Heart left ventricle (tissue), 16 donors: Measurements from ENCODE around the gene TTI1. TPM values are rescaled to one million over a fixed set of nuclear protein-coding genes. Genes with fewer than 3 reads are reported as not detected.

Experiments used
- ATAC-seq, 4 donors: fragments of 200-7000 bp; cut with Tn5 transposase; one replicate each; pipeline ENCODE4 v1.9.1; 2020 to 2022; ENCODE audit warnings: moderate library complexity in 4 of 4, mild to moderate bottlenecking in 3 of 4, moderate number of reproducible peaks in 1 of 4
- DNase-seq, 5 donors: peaks; one replicate each; pipeline ENCODE4 v3.0.0-alpha.2; 2020
- H3K27ac ChIP-seq, 12 donors: fragments of 200-600 bp; sonication (generic) in 4 of 12; one replicate each; pipeline versions ENCODE4 v1.5.0 to v1.8.0; 2016 to 2022; ENCODE audit warnings: mild to moderate bottlenecking in 2 of 12
- H3K27me3 ChIP-seq, 9 donors: fragments of 200-600 bp; sonication (generic) in 2 of 9; one replicate each; pipeline versions ENCODE4 v1.5.1 to v1.8.0; 2016 to 2022; ENCODE audit warnings: mild to moderate bottlenecking in 3 of 9
- H3K36me3 ChIP-seq, 9 donors: fragments of 200-600 bp; sonication (generic) in 2 of 9; one replicate each; pipeline versions ENCODE4 v1.5.0 to v1.8.0; 2018 to 2022; ENCODE audit warnings: mild to moderate bottlenecking in 2 of 9
- H3K4me1 ChIP-seq, 12 donors: fragments of 200-600 bp; sonication (generic) in 4 of 12; one replicate each; pipeline versions ENCODE4 v1.5.0 to v1.8.0; 2016 to 2022; ENCODE audit warnings: mild to moderate bottlenecking in 3 of 12
- H3K4me3 ChIP-seq, 12 donors: fragments of 200-600 bp; sonication (generic) in 4 of 12; one replicate each; pipeline versions ENCODE4 v1.5.0 to v1.8.0; 2017 to 2022; ENCODE audit warnings: mild to moderate bottlenecking in 9 of 12, moderate library complexity in 4 of 12
- H3K9me3 ChIP-seq, 12 donors: fragments of 200-600 bp; sonication (generic) in 4 of 12; one replicate each; pipeline versions ENCODE4 v1.5.0 to v1.8.0; 2016 to 2022; ENCODE audit warnings: mild to moderate bottlenecking in 1 of 12
- CTCF ChIP-seq, 12 donors: fragments of 200-600 bp; sonication (generic) in 4 of 12; IDR thresholded peaks; one replicate each; pipeline versions ENCODE4 v1.5.0 to v1.8.0; 2018 to 2022; ENCODE audit warnings: antibody characterized with exemption in 12 of 12, mild to moderate bottlenecking in 5 of 12
- POLR2A ChIP-seq, 2 donors: fragments of 450-650 bp; IDR thresholded peaks; one replicate each; pipeline ENCODE4 v1.6.1; 2017; ENCODE audit warnings: antibody characterized with exemption in 2 of 2, mild to moderate bottlenecking in 2 of 2, moderate library complexity in 2 of 2
- WGBS, 4 donors: extraction: QIAGEN DNeasy Blood & Tissue Kit in 2 of 4; methylation state at CpG; one replicate each; pipeline versions ENCODE4 v1.1.5 to v1.1.7; 2013 to 2018; 5-methylcytosine and 5-hydroxymethylcytosine counted together
- intact Hi-C, 10 donors: fragments of 100-400 bp; cut with DNase I; formaldehyde crosslinking; loops; one replicate each; pipeline versions ENCODE4 v1.11.1 to v1.14.2; 2022
- polyA plus RNA-seq, 2 donors: library from polyadenylated mRNA; stranded (reverse); fragments of 200-250 nt; gene quantifications; one replicate each; pipeline ENCODE4 v1.2.3, GENCODE V29; 2013
- total RNA-seq, 9 donors: library from RNA; depleted of rRNA in 2 of 9; stranded (reverse); fragments of >200 nt in 2 of 9; fragmentation: NEBNext Ultra II Directional in 3 of 9; extraction: Animal tissue kit (Norgen Biotek cat#: 25700) in 3 of 9; gene quantifications; one replicate each; pipeline versions ENCODE4 v1.1.0 to v1.2.4, GENCODE V29; 2016 to 2023
- donor health status: ischemic (EF 13 %, LVEDD 7.1; RV severe dilation, severe dysfunction).
- donor health status: healthy with polysubstance abuse.
- donor health status: DM: no; HTN: yes; CAD: no.
- donor health status: DM: no; HTN: no; CAD: no.
- donor health status: ischemic (EF 25% LVEDD 6.9; RV normal size, moderate dysfunction).
- donor health status: ischemic (EF 25% LVEDD 5.7; RV mildly dilated, moderate dysfunction).
- donor health status: healthy.
- donor health status: DM: yes; HTN: yes; CAD: no.
- donor health status: ischemic (EF 35%, LVEDD 5.7; RV mildly dilated, moderate dysfunction).
- donor health status: nonischemic (EF 11% LVEDD 7.7; RV severe dilation, severe dysfunction).
- donor health status: DM: yes; HTN: yes; CAD: no.
- donor health status: PGD.
- donor health status: ischemic (EF 29% LVEDD 5.4; RV normal size, mild dysfunction).
- donor health status: nonischemic (EF 23%, LVEDD 6.1; RV moderate dilation, normal function).

Gene TTI1
- total and polyA plus RNA-seq, 11 donors: 7.3 to 13.3 (median 11.0) TPM

- H3K27me3 ChIP-seq: no peaks in the 10 kb centered on the region
- TF ChIP-seq POLR2A (IDR thresholded peaks at IDR 0.05): no peak
- TF ChIP-seq CTCF (IDR thresholded peaks at IDR 0.05): no peak
- no peaks in the 10 kb centered on the region for H3K9me3 ChIP-seq
- peaks cover 4 to 79% (median 56%) of the 10 kb centered on the region in 12 donors for H3K4me1 ChIP-seq
- H3K36me3 ChIP-seq: peaks cover 0 to 36% (median 6%) of the 10 kb centered on the region in 9 donors
- intact Hi-C loops: no loop called here
- 36 to 50% (median 43%) methylated on average over 9 of the region's 9 CpGs for WGBS, 4 donors
- peak overlapping the region; percentile 48 to 93 (median 83) for H3K27ac ChIP-seq
- no peak overlapping the region for H3K4me3 ChIP-seq
- DNase-seq: peak; percentile 76 to 92 (median 82)
- ATAC-seq: peak; percentile 59 to 81 (median 72)
Observed at GRCh38 chr20:37986873-37987601, 46.2 kb downstream of the TTI1 start.

- Histone ChIP-seq H3K4me1 (peaks cover 2 to 71% (median 50%) of the 10 kb centered on the region in 12 donors), H3K27ac (peak overlapping the region; percentile 45 to 93 (median 83)), H3K9me3 (no peaks in the 10 kb centered on the region), H3K27me3 (no peaks in the 10 kb centered on the region), H3K4me3 (no peak overlapping the region), H3K36me3 (peaks cover 0 to 40% (median 8%) of the 10 kb centered on the region in 9 donors)
- intact Hi-C loops: no loop called here
- no peak for DNase-seq
- TF ChIP-seq POLR2A (IDR thresholded peaks at IDR 0.05) (no peak), CTCF (IDR thresholded peaks at IDR 0.05) (no peak)
- ATAC-seq: no peak
- WGBS, 4 donors: 59 to 70% (median 67%) methylated on average over 9 of the region's 9 CpGs
Observed at GRCh38 chr20:37986044-37986858, 47.0 kb downstream of the TTI1 start.

- no peaks in the 10 kb centered on the region for H3K9me3 ChIP-seq
- DNase-seq (peak in 4 of 5 donors; percentile 28 to 86 (median 50)), ATAC-seq (peak; percentile 17 to 84 (median 68))
- no peaks in the 10 kb centered on the region for H3K27me3 ChIP-seq
- intact Hi-C loops: no loop called here
- peak overlapping the region in 11 of 12 donors; percentile 44 to 89 (median 57) for H3K27ac ChIP-seq
- H3K4me3 ChIP-seq: no peak overlapping the region
- TF ChIP-seq CTCF (IDR thresholded peaks at IDR 0.05) (no peak), POLR2A (IDR thresholded peaks at IDR 0.05) (no peak)
- 46 to 59% (median 55%) methylated on average over 9 to 14 of the region's 14 CpGs for WGBS, 4 donors
- H3K36me3 ChIP-seq: peaks cover 0 to 41% (median 11%) of the 10 kb centered on the region in 9 donors
- peaks cover 0 to 51% (median 33%) of the 10 kb centered on the region in 12 donors for H3K4me1 ChIP-seq
Observed at GRCh38 chr20:37984018-37984785, 49.1 kb downstream of the TTI1 start.
